K562 (cell line): ENCODE measurements around the gene HNF1B. TPM values are rescaled to one million over a fixed set of nuclear protein-coding genes. Genes with fewer than 3 reads are reported as not detected.

ENCODE experiments used
- ATAC-seq: fragments of 200-7000 bp; cut with Tn5 transposase; 3 replicates; pipeline ENCODE4 v1.9.1; 2020; ENCODE audit warnings: moderate library complexity
- BruUV-seq: library from RNA; stranded (reverse); fragments of 400-500 nt; replicated peaks from 2 replicates; lab custom pipeline; 2021; lab: Mats Ljungman, UMichigan
- CTCF ChIA-PET: fragments of 300-600 bp; formaldehyde crosslinking; extraction: SDS; loops from one replicate; lab custom pipeline; 2021; ENCODE audit warnings: low intra/inter-chr PET ratio; lab: Yijun Ruan, JAX
- POLR2A ChIA-PET: fragments of 300-600, 350-650 bp; sonication (Branson Sonifier 250); formaldehyde crosslinking; extraction: SDS; loops from one replicate; lab custom pipeline; 2021; ENCODE audit warnings: antibody characterized with exemption, inconsistent platforms; lab: Yijun Ruan, JAX
- DNase-seq, 4 experiments: peaks; one replicate each; pipeline versions ENCODE4 v3.0.0 to v3.0.0-alpha.2; 2011 to 2018; ENCODE audit warnings: low spot score in 3 of 4, mixed read lengths in 3 of 4; ENCODE audit errors: extremely low read depth in 1 of 4
- FAIRE-seq: peaks from 2 replicates; lab custom pipeline; 2011; peaks lifted over from hg19 to GRCh38; lab: Jason Lieb, UNC
- H2AFZ ChIP-seq: 2 replicates; pipeline ENCODE4 v1.6.0; 2011; ENCODE audit warnings: low read depth, low read length, control low read depth, inconsistent platforms
- H3K27ac ChIP-seq: fragments of 200-600 bp; 3 replicates; pipeline ENCODE4 v1.8.0; 2011; ENCODE audit warnings: low read depth, mild to moderate bottlenecking, control low read depth, inconsistent platforms, low read length, moderate library complexity, mixed read lengths; ENCODE audit errors: extremely low read depth
- H3K27me3 ChIP-seq, 2 experiments: fragments of 300-600 bp in 1 of 2; 2 replicates in 1 of 2; 3 replicates in 1 of 2; pipeline versions ENCODE4 v1.6.0 to v1.8.0; 2011; ENCODE audit warnings: inconsistent platforms in 2 of 2, low read length in 2 of 2, mild to moderate bottlenecking in 1 of 2, mixed read lengths in 1 of 2, moderate library complexity in 1 of 2; ENCODE audit not compliant: control insufficient read depth in 2 of 2, insufficient read depth in 2 of 2
- H3K36me3 ChIP-seq: fragments of 300-600 bp; 3 replicates; pipeline ENCODE4 v1.8.0; 2011; ENCODE audit warnings: mild to moderate bottlenecking, low read length, inconsistent platforms; ENCODE audit not compliant: control insufficient read depth, insufficient read depth
- H3K4me1 ChIP-seq, 2 experiments: fragments of 200-600 bp in 1 of 2; replicated peaks in 1 of 2; 2 replicates in 1 of 2; 3 replicates in 1 of 2; pipeline versions ENCODE4 v1.5.1 to v1.8.0; 2011; ENCODE audit warnings: inconsistent platforms in 2 of 2, low read length in 2 of 2, mild to moderate bottlenecking in 1 of 2, mixed read lengths in 1 of 2, moderate library complexity in 1 of 2; ENCODE audit not compliant: control insufficient read depth in 2 of 2, insufficient read depth in 2 of 2
- H3K4me2 ChIP-seq: 2 replicates; pipeline ENCODE4 v1.6.1; 2011; ENCODE audit warnings: low read length, control low read depth, inconsistent platforms, mixed read lengths; ENCODE audit not compliant: insufficient read depth
- H3K4me3 ChIP-seq: fragments of 200-600 bp; sonication (generic), shearing (Covaris generic); 2 replicates; pipeline ENCODE4 v1.5.1; 2016; ENCODE audit warnings: control low read depth, inconsistent platforms
- H3K79me2 ChIP-seq: fragments of 200-600 bp; 3 replicates; pipeline ENCODE4 v1.8.0; 2011; ENCODE audit warnings: low read length, inconsistent platforms; ENCODE audit not compliant: control insufficient read depth, insufficient read depth
- H3K9ac ChIP-seq, 2 experiments: 2 replicates each; pipeline versions ENCODE4 v1.6.0 to v1.6.1; 2011; ENCODE audit warnings: low read depth in 2 of 2, low read length in 2 of 2, control low read depth in 1 of 2, inconsistent platforms in 1 of 2, mild to moderate bottlenecking in 1 of 2, mixed read lengths in 1 of 2; ENCODE audit not compliant: insufficient read depth in 1 of 2
- H3K9me1 ChIP-seq: one replicate; pipeline ENCODE4 v1.6.0; 2011; ENCODE audit warnings: inconsistent platforms, mild to moderate bottlenecking, low read length, moderate library complexity; ENCODE audit not compliant: control insufficient read depth, insufficient read depth
- H3K9me3 ChIP-seq: replicated peaks from 2 replicates; pipeline ENCODE4 v1.5.1; 2011; ENCODE audit warnings: low read depth, low read length, inconsistent platforms; ENCODE audit not compliant: control insufficient read depth, insufficient read depth
- H4K20me1 ChIP-seq: replicated peaks from 2 replicates; pipeline ENCODE4 v1.6.1; 2011; ENCODE audit warnings: low read length, inconsistent platforms, mixed read lengths; ENCODE audit not compliant: control insufficient read depth, insufficient read depth
- ARHGAP35 ChIP-seq: fragments of 450-650 bp; IDR thresholded peaks from 2 replicates; pipeline ENCODE4 v1.6.1; 2018; ENCODE audit not compliant: partially characterized antibody
- CEBPG ChIP-seq, 3 experiments: fragments of 200-800 bp in 1 of 3; sonication (Bioruptor generic) in 1 of 3; sonication (generic) in 1 of 3; formaldehyde crosslinking in 1 of 3; IDR thresholded peaks in 2 of 3; conservative IDR thresholded peaks in 1 of 3; 2 replicates each; pipeline versions ENCODE4 v1.6.1 to v1.8.0; 2016 to 2022; ENCODE audit warnings: missing compliant biosample characterization in 2 of 3, missing genetic modification characterization in 2 of 3, mild to moderate bottlenecking in 1 of 3, missing genetic modification reagents in 1 of 3
- SAFB ChIP-seq: fragments of 200-400 bp; formaldehyde crosslinking; IDR thresholded peaks from 2 replicates; pipeline ENCODE4 v1.6.1; 2017; ENCODE audit warnings: low read depth, low read length, borderline replicate concordance
- SIRT6 ChIP-seq: IDR thresholded peaks from one replicate; pipeline ENCODE4 v1.6.1; 2012; ENCODE audit warnings: low read depth, mild to moderate bottlenecking, control low read depth, inconsistent platforms, low read length, moderate library complexity
- SMAD4 ChIP-seq: fragments of 250-450 bp; sonication (Bioruptor Pico); conservative IDR thresholded peaks from 2 replicates; pipeline ENCODE4 v1.8.0; 2021; ENCODE audit warnings: inconsistent platforms, mild to moderate bottlenecking, moderate library complexity
- WGBS: fragments of 100-300 bp; shearing (Covaris generic); methylation state at CpG from one replicate; pipeline ENCODE4 v1.1.6; 2016; ENCODE audit warnings: low coverage, mixed read lengths; ENCODE audit not compliant: insufficient coverage; ENCODE audit errors: missing lambda C conversion rate; 5-methylcytosine and 5-hydroxymethylcytosine counted together
- in situ Hi-C: fragments of 300-500 bp; cut with MboI; formaldehyde crosslinking; loops from 4 replicates; pipeline ENCODE4 v1.15.0; 2018; ENCODE audit warnings: inconsistent platforms, mixed read lengths
- intact Hi-C: fragments of 100-400 bp; cut with micrococcal nuclease; formaldehyde crosslinking; loops from 2 replicates; pipeline ENCODE4 v1.14.2; 2022
- polyA plus RNA-seq, 8 experiments: library from polyadenylated mRNA; depleted of rRNA in 4 of 8; stranded (reverse) in 5 of 8; unstranded in 3 of 8; fragments of >200 nt; fragmentation: Nextera tagmentation in 2 of 8; fragmentation: Illumina TruSeq in 1 of 8; extraction: Ambion mirVana in 2 of 8; extraction: Trizol in 1 of 8; gene quantifications; 2 replicates each; pipeline versions ENCODE4 v1.2.1 to v1.2.3, GENCODE V29; 2011 to 2014; ENCODE audit warnings: inconsistent platforms in 1 of 8, missing spikeins in 1 of 8
- total RNA-seq, 7 experiments: library from RNA; depleted of rRNA in 6 of 7; stranded (reverse); fragments of >200 nt in 6 of 7; fragmentation: Illumina TruSeq in 2 of 7; extraction: Trizol in 2 of 7; gene quantifications; 2 replicates each; pipeline versions ENCODE4 v1.2.1 to v1.2.3, GENCODE V29; 2011 to 2021; ENCODE audit warnings: low replicate concordance in 1 of 7

HNF1B gene
- total and polyA plus RNA-seq, 9 of the 15 experiments (the other 6 are each of a cell fraction or from before 2014, with no cell fraction given), result not detected

GRCh38 chr17:37717627-37718323, 27.1 kb downstream of the HNF1B start (continued):
- TF ChIP-seq CEBPG (CRISPR knock-in tag; IDR thresholded peaks at IDR 0.05), result no peak
- peak; percentile 35 to 79; a peak in 2 of 4 replicates for TF ChIP-seq CEBPG (tag; conservative IDR thresholded peaks at IDR 0.05 in 1 of 2, IDR thresholded peaks at IDR 0.05 in 1 of 2)

- Histone ChIP-seq H3K9me1 (no peaks in the 10 kb centered on the region), H3K9me3 (no peaks in the 10 kb centered on the region), H3K4me2 (no peak overlapping the region), H4K20me1 (no peaks in the 10 kb centered on the region), H3K27me3 (peaks cover 18 to 44% of the 10 kb centered on the region in 2 experiments; a peak in 4 of 5 replicates), H3K36me3 (no peaks in the 10 kb centered on the region), H3K4me3 (no peak overlapping the region), H3K27ac (no peak overlapping the region), H3K9ac (no peak overlapping the region), H3K79me2 (no peaks in the 10 kb centered on the region), H3K4me1 (no peaks in the 10 kb centered on the region), H2AFZ (no peak overlapping the region)
- ChIA-PET POLR2A (interaction anchor here (0.7 kb wide), 1 partner anchor 64 kb away, joined by 4 read pairs; no protein-coding TSS in a partner anchor), CTCF (no interaction called here)
- FAIRE-seq, result no peak
- no peak for DNase-seq
- TF ChIP-seq SMAD4 (no peak), ARHGAP35 (no peak), SIRT6 (no peak), SAFB (no peak)
- no TSS peak for BruUV-seq
- ATAC-seq, result no peak
- intact Hi-C loops (no loop called here), in situ Hi-C loops (no loop called here)
- 0% methylated on average over 4 of the region's 4 CpGs for WGBS
Observed at GRCh38 chr17:37714897-37715296, 30.0 kb downstream of the HNF1B start.
